Middle frontal gyrus (tissue), 1 donor: Measurements from ENCODE around the gene VAC14.

ENCODE experiments used
- DNase-seq: peaks from one replicate; pipeline ENCODE4 v3.0.0-alpha.2; 2015; ENCODE audit warnings: low spot score; ENCODE audit errors: extremely low spot score

The VAC14 gene

DNA sequence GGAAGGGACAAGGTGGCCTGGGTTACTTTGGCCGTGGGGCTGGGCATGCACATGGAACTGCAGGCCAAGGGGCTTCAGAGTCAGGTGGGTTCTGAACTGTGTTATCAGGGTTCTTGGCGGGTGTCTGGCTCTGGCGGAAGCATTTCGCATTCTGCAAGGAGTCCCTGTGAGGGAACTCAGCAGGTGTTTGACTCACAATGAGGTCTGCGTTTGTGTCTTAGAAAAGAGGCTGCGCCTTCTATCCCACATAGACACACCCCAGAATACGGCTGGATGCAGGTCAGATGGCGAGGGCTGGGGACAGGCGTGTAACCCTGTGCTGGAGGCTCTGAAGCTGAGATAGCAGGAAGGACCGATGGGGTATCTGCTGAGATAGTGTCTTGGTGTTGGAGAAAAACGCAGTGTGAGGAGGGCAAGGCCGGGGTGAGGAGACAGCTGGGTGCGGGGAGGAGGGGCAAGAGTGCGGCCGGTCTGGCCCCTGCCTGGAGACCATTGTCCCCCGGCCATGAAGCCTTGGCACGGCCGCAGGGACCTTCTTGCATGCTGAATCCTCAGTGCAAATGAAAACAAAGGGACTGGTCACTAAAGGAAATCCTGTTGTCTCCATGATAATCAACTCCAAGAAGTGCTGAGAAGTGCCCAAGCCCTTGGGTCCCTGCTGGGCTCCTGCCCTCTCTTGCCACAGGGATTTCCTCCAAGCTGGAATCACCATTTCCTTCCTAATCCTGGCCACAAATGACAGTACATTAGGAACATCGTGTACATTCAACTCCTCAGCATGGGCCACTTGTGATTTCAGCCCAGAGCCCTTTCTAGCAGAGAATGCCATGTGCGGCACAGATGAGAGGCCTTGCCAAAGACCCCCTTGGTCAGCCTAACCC lies 92.4 kb downstream of the VAC14 start:
- DNase-seq = no peak

DNA sequence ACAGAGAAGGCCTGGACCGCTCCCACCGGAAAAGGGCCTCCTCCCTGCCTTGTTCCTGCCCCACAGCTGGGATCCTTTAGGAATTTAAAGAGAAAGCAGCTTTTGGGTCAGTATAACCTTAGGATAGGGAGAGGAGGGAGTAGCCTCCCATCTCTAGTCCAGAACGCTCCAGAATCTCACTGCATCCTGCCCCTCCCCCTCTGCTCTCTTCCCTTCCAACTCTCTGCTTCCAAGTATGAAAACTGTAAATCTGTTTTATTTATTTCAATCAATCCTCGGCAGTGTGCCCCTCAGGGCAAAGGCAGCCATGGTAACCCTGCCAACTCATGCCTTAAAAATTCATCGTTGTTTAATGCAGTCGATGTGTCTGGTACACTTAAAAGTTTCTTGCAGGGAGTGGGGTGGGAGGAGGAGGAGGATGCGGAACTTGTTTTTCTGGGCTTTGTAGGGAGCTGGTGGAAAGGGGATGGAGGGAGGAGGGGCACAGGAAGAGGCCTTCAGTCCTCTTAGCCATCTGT lies 94.0 kb downstream of the VAC14 start:
- DNase-seq = no peak

DNA sequence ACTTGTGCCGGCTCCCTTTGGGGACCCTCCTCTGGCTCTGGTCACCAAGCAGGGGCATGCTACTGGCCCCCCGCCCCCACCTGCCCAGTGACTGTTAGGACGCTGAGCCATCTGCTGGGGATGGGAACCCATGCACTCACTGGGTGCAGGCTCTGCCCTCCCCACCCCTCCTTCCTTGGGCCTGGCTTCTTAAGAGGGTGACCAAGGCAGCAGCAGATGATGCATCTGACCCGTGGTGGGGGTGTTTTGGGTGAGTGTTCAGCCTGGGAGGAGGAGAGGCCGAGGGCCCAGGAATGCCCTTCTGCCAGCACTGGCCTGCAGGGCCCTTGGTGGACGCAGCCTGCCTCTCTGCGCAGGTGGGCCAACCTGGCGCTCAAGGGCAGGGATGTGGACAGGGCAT lies 95.9 kb downstream of the VAC14 start:
- no peak for DNase-seq

DNA sequence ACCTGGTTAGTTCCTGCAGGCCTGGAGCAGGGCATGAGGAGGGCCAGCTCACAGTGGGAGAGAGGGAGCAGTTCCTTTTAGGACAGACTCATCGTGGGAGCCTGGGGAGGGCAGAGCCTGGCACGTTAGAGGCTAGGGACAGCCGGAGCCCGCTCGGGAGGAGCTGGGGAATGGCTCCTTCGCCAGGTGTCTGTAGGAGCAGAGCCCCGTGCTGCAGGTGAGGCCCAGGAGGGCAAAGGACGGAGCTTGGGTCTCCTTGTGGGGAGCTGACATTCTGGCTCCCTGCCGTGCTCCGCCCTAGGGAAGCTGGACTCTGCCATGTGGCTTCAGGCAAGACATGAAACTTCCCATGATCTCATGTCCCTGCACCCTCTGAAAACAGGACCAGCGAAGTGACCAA lies 96.4 kb downstream of the VAC14 start:
- no peak for DNase-seq

DNA sequence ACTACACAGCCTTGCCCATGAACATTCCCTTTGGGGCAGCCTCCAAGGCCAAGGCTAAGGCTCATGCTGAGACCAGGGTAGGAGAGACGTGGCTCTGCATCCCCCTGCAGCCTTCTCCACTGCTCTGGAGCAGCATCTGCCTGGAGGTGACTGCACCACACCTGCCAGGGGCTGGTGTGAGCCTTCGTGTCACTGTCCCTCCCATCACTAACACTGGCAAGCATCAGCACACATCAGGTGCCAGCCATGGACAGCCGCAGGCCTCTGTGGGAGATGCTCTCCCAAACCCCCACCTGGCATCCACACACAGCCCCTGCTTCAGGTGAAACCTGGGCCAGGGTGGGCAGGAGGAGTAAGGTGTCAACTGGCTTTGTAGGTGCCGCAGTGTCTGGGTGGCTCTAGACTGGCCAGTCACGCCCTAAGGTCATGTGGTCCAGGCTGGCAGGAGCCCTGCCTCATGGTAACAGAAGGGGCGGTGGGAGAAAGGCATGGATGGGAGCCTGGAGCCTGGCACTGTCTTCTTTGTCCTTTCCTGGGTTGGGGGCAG lies 97.0 kb downstream of the VAC14 start:
- DNase-seq = no peak

DNA sequence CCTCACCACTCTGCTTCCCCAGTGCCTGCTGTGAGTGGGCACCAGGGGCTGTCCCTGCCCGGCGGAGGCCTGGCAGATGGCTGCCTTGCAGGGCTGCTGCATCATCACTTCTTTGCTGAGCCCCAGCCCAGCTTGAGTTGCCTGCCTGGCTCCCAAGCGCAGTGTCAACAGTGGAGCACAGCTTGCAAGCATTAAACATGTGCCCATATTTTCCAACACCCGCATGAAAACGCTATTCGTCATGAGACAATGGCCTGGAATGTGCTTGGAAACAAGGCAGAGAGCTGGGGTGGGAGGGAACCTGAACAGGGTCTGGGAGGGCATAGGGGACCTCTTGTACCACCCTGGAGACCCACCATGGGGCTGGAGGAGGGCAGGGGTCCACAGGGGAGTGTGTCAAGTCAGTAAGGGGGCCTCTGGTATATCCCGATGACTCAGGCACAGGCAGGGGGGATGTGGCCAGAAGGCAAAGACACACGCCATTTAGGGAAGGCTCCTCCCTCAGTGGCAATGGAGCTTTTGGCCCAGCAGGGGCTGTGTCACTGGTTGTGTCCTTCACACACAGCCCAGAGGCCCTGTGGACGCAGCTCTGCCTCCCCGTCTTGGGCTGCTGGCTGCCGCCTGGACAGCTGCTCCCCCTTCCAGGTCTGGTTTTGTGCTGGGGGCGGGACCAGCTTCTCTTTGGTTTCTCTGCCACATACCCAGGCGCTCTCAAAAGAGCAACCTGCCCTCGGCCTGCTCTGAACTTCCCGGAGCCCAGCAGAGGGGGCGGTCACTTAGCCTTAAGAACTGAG lies 97.7 kb downstream of the VAC14 start:
- no peak for DNase-seq

DNA sequence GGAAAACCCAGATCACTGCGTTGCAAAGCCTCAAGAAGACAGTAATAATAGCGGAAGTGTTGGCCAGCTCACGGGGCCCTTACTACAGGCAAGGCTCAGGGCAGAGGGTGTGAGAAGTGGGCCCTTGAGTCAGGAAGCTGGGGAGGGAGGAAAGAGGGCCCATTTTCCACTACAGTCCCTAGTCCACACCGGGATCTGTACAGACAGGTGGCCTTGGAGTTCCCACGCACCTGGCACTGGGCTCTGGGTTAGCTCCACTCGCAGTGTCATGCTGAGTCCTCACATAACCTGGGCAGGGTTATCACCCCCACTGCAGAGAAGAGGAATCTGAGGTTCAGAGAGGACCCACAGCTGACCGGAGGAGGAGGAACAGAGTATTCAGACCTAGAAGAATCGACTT lies 98.3 kb downstream of the VAC14 start:
- no peak for DNase-seq

DNA sequence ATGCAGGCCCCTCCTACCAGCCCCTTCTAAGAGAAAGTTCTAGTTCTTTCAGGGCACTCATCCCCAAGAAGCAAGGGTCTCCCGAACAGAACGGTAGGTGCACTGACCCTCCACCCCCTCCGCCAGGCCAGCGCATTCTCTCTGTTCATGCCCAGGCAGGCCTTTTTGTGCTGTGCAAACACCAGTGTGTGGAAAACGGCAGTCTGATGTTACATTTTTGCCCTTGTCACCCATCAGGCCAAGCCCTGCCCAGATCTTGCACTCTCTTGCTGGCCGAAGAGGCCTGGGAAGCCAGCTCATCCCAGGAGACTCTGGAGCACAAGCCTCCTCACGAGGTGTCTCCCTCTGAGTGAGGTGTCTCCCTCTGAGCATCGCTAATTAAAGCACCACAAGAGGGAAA lies 99.0 kb downstream of the VAC14 start:
- no peak for DNase-seq

DNA sequence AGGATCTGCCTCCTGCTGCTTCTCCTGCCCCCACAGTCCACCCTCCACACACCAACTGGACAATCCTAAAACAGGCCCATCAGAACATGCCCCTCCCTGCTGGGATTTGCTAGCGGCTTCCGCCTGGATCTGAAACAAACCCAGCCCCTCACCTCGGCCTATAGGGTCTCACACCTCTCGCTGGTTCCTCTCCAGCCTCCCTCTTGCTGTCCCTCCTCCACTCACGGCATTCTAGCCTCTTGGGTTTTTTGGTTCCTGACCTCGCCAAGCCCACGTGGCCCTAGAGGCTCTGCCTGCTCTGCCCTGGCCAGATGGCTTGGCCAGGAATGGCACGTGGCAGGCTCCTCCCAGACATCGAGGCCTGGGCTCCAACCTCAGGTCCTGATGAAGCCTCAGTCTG lies 99.4 kb downstream of the VAC14 start:
- no peak for DNase-seq

DNA sequence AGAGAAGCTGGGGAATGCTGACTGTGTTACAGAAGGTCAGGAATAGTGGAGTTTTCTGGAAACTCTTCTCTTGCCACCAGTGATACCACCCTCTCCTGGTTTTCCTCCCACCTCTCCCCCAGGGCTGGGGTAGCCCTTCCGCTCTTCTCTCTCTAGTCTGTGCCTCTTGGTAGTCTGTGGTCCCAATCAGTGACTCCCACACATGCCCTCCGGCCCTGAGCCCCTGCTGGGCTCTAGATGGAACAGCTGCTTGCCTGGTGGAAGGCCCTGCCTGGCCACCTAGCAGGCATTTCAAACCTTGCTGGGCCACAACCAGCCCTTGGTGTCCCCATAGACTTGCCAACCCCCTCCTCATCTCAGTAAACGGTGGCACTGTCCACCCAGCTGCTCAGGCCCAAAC lies 99.9 kb downstream of the VAC14 start:
- DNase-seq = no peak

DNA sequence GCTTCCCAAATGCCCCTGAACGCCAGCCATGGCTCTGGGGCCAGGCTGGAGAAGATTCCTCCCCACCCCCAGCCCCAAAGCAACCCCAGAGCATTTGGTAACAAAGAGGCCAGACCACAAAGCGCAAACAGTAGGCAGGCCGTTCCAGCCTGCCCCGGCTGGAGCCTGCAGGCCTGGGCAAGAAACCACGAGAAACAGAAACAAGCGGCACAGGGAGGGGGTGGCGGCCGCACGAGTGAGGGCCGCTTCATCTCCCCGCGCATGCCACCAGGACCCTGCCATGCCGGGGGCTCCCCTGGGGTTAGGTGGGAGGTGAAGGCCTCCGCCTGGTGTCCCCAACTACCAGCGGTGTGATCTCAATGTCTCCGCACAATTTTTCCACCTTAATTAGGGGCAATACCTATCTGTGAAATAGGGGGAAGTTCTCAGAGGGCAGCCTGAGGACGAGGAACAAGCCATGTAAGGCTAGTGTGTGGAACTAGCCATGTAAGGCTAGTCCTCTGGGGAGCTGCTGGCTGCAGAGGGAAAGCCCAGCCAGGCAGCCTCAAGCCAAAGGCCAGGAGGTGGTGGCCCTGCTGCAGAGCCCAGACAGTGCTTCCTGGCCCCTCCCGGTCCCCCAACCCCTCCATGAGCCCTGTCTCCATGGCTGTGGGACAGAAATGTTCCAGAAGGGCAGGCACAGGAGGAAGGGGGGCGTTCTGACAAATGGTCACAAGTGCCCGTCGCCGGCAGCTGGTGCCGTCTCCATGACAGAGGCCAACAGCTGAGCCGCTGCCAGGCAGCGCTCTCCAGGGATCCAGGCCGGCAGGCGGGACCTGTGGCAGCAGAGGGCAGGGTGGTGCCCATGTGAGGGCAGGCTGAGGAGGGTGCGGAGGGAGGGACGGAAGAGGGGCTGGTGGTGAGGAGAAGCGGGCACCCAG lies 100.6 kb downstream of the VAC14 start:
- no peak for DNase-seq

DNA sequence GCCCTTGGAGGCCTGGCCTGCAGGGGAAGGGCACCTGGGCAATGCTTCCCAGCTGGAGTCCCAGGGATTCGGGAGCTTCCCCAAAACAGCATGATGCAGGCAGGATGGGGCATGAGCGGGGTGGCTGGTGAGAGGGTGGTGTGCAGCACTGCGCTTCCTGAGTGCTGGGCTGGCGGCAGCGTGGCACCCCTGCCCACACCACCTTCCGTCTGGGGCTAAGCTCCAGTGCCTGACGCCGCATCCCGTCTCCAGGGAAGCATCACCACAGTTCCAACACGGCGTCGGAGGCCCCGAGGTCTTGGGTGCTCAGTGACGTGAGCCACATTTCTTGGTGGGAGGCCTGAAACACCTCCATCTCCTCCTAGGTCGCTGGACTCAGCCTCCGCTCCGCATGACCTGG lies 101.3 kb downstream of the VAC14 start:
- no peak for DNase-seq

DNA sequence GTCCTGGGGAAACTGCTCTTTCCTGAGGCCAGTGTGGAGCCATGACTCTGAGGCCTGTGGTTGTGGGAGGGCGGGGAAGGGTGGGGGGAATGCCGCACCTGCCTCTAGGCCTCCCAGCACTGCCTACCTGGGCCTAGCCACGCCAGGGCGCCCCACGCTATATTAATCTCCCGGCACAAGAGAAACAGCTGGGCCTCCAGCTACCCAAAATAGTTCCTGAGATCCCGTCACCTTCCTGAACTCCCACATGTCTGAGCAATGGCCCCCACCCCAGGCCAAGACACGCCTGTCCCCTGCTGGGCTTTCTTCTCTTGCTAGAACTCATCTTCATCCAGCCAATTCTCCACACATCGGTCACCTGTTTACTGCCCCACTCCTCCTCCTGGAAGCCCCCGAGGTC lies 102.1 kb downstream of the VAC14 start:
- no peak for DNase-seq

DNA sequence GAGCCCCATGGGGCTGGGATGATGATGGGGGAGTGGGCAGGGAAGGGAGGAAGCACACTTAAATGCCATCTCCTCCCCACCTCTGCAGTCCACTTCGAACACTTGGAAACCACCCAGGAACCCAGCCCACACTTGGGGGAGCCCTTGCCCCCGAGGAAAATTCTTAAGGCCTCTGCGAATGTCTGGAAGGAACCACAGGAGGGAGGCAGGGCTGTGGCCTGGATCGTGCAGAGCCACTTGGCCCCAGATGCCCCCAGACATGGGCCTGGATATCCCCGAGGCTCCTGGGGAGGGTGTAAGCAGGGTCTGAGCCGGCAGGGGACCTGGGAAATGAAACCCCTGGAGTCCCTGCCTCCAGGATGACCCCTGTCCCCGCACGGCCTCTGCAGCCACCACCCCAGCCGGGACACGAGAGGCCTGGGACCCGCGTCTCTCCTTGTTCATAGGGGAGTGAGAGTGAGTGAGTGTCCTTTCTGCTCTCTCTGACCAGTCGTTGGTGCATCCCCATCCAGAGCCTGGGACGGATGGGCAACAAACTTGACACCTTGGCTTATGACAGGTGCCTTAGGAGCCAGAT lies 103.3 kb downstream of the VAC14 start:
- DNase-seq = no peak

DNA sequence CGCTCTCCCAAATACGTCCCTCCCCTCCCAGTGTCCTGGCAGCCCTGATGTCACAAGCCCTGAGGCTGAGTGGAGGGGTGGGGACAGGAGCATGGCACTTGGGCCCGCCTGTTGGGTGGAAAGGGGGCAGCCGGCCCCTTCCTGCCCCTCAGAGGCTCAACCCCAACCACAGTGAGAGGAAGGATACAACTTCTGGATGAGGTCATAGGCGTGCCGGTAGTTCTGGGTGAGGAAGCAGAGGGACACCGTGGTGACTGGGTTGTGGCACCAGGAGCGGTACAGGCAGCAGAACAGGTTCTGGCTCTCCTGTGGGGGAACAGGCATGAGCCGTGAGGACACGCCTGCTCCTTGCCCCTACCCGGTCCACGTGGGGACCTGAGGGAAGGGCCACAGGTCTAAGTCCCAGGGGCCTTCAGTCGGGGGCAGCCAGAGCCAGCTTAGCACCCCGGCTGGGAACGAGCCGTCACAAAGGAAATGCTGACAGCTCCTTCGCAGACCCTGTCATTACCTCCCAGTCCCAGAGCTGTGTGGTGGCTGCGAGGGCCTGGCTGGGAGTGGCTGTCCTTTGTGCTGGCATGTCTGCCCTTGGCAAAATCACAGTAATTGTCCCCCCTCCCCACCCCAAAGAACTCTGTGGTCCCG lies 103.9 kb downstream of the VAC14 start:
- no peak for DNase-seq

DNA sequence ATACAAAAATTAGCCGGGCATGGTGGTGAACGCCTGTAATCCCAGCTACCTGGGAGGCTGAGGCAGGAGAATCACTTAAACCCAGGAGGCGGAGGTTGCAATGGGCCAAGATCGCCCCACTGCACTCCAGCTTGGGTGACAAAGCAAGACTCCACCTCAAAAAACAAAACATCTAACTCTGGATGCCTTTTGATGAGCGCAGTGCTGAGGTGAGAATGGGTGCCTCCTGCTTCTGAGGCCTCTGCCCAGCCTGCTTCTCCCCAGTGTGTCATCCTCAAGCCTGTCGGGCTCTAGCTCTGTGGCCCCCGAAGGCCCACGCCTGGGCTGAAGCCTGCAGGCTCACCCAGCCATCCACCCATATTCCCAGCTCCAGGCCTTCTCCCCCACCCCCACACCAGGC lies 104.6 kb downstream of the VAC14 start:
- DNase-seq = no peak

DNA sequence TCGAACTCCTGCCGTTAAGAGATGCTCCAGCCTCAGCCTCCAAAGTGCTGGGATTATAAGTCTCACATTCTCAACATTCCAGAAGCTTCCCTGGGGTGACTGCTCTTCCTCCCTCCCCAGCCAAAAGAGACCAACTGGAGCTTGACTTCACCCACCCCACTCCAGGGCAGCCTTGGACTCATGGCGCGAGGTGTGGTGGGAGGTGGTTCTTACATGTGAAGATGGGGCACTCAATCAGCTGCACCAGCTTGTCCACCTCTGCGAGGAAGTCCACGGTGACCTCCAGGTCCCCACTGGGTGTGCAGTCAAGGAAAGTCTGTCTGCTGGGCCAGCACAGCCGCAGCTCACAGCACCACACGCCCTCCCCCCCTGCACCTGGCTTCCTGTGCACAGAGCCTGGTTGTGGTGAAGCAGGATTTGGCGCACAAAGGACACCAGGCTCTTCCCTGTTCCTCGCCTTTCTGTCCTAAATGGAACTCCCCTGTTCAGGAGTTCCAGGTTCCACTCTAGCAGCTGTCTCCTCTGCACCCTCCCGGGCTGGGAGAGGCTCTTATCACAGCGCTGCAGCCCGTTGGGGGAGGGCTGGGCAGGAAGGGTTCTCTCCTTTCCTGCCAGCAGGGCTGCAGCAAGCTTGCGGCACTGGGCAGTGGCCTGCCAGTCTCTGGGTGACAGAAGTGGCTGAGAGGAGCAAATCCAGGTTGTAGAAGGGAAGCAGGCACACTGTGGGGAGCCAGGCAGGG lies 105.5 kb downstream of the VAC14 start:
- DNase-seq = no peak

DNA sequence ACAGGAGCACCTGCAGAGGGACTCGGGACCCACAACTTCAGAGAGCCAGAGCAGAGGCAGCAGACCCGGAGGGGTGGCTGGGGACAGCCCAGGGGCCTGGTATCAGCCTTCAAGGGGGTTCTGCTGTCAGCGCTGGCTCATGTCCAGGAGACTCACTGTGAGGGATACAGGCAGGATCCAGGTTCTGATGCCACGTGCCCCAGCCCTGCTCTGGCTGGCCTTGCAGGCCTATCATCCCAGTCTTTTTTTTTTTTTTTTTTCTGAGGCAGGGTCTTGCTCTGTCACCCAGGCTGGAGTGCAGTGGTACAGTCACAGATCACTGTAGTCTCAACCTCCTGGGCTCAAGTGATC lies 106.1 kb downstream of the VAC14 start:
- DNase-seq = no peak

DNA sequence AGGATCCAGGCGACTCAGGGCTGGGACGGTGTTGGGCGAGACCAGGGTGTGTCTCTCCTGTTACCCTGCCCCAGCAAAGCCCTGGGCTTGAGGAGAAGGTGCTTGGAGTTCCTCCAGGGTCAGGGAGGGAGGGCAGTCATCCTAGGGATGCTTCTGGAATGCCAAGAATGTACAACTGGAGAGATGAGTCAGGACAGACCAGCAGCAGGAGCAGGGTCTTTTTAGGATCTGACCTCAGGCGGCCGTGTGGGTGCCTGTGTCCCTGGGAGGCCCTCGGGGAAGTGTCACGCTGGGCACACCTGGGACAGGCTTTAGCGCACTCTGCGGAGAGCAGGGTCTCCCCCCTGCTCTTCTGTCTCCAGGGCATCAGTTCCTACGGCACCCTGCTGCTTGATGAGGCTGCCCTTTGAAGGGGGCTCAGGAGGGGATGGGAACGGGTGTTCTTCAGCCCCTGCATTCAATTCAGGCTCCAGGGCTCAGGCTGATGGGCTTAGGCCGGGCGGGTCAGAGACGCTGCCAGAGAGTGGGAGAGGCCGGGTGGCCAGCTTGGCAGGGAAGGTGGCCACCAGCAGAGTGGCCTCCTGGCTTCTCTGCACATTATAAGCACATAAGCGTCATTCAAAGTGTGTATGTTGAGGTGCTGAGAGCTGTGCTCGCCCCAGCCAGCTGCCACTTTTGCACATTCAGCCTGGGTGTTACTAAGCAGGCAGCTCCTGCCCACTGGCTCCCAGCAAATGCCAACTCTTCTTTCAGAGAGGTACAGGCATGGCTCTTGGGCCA lies 106.7 kb downstream of the VAC14 start:
- DNase-seq = no peak
